Adipocyte (in vitro differentiated cells): ENCODE measurements around the gene KIF13A.
"Not testable (repeated sequence)": the region's sequence is repeated elsewhere in the genome, so short reads cannot be mapped to it uniquely, and the experiment has no call there.

ENCODE experiments used
- DNase-seq: peaks from one replicate; pipeline ENCODE4 v3.0.0-alpha.2; 2015; ENCODE audit warnings: low read depth
- H3K27me3 ChIP-seq: replicated peaks from 2 replicates; pipeline ENCODE4 v1.7.0; 2013; ENCODE audit warnings: mild to moderate bottlenecking, low read length, moderate library complexity; ENCODE audit not compliant: control insufficient read depth, insufficient read depth
- H3K36me3 ChIP-seq: 2 replicates; pipeline ENCODE4 v1.7.0; 2013; ENCODE audit warnings: low read length, mild to moderate bottlenecking, moderate library complexity; ENCODE audit not compliant: control insufficient read depth, insufficient read depth, severe bottlenecking
- H3K4me1 ChIP-seq: 2 replicates; pipeline ENCODE4 v1.7.0; 2013; ENCODE audit warnings: mild to moderate bottlenecking, low read length, moderate library complexity; ENCODE audit not compliant: control insufficient read depth, insufficient read depth
- H3K4me3 ChIP-seq: 2 replicates; pipeline ENCODE4 v1.7.0; 2013; ENCODE audit warnings: mild to moderate bottlenecking, low read length, moderate library complexity
- H3K9ac ChIP-seq: 2 replicates; pipeline ENCODE4 v1.7.0; 2013; ENCODE audit warnings: mild to moderate bottlenecking, low read length, moderate library complexity
- H3K9me3 ChIP-seq: 2 replicates; pipeline ENCODE4 v1.7.0; 2013; ENCODE audit warnings: mild to moderate bottlenecking, low read length, moderate library complexity; ENCODE audit not compliant: control insufficient read depth

KIF13A gene

GRCh38 chr6:17865798-17866725, 121.4 kb downstream of the KIF13A start:
- H3K9ac ChIP-seq, result peak overlapping the region; percentile 46
- DNase-seq, result peak; percentile 89

GRCh38 chr6:17865243-17865642, 122.2 kb downstream of the KIF13A start:
- Histone ChIP-seq H3K9me3 (no peaks in the 10 kb centered on the region), H3K4me3 (no peak overlapping the region), H3K36me3 (no peaks in the 10 kb centered on the region), H3K27me3 (no peaks in the 10 kb centered on the region), H3K4me1 (peaks cover 63% of the 10 kb centered on the region), H3K9ac (peak overlapping the region; percentile 46)
- peak; percentile 29 for DNase-seq

More at GRCh38 chr6:17865798-17866725, 121.4 kb downstream of the KIF13A start:
- Histone ChIP-seq H3K4me3 (no peak overlapping the region), H3K27me3 (no peaks in the 10 kb centered on the region), H3K36me3 (no peaks in the 10 kb centered on the region), H3K9me3 (no peaks in the 10 kb centered on the region), H3K4me1 (peaks cover 70% of the 10 kb centered on the region)

DNA sequence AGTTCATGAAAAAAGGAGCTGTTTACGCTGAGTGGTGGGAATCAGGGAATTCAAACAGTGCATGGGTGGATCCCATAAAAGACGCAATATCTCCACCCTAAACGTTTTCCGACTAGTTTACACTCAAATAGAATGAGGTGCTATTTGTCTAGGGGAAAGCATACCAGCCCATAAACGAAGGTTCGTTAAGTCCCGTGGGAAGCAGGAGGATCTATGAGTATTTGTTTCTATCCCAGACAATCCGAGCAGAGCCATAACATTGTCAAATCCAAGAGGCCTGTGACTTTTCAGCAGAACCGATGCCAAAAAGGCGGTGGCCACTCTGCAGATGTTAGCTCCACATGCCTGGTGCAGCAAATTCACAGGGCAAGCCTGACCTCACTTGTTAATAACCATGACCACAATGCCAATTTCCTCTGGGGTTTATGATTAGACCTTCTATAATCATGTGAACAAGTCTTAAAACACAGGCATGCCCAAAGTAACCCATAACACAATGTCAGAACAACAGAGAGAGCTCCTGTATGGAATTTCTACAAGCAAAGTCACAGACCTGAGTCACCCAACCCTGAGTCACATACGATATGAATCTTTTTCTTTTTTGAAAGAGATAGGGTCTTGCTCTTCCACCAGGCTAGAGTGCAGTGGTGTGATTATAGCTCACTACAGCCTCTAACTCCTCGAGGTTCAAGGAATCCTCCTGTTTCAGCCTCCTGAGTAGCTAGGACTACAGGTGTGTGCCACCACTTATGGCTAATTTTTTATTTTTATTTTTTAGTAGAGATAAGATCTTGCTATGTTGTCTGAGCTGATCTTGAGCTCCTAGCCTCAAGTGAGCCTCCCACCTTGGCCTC, 123.3 kb downstream of the KIF13A start:
- Histone ChIP-seq H3K9ac (no peak overlapping the region), H3K27me3 (no peaks in the 10 kb centered on the region), H3K9me3 (no peaks in the 10 kb centered on the region), H3K36me3 (no peaks in the 10 kb centered on the region), H3K4me3 (peak overlapping the region; percentile 22), H3K4me1 (peaks cover 55% of the 10 kb centered on the region)
- peak; percentile 67 for DNase-seq

GRCh38 chr6:17861361-17861760, 126.1 kb downstream of the KIF13A start:
- H3K9me3 ChIP-seq, result no peaks in the 10 kb centered on the region
- H3K27me3 ChIP-seq, result no peaks in the 10 kb centered on the region
- no peaks in the 10 kb centered on the region for H3K36me3 ChIP-seq
- H3K9ac ChIP-seq, result no peak overlapping the region
- no peak overlapping the region for H3K4me3 ChIP-seq
- DNase-seq, result no peak
- H3K4me1 ChIP-seq, result peaks cover 33% of the 10 kb centered on the region

- Histone ChIP-seq H3K27me3 (no peaks in the 10 kb centered on the region), H3K9me3 (no peaks in the 10 kb centered on the region), H3K36me3 (peaks cover 5% of the 10 kb centered on the region), H3K9ac (no peak overlapping the region), H3K4me1 (peaks cover 18% of the 10 kb centered on the region), H3K4me3 (no peak overlapping the region)
- DNase-seq, result no peak
Observed at GRCh38 chr6:17859846-17860245, 127.6 kb downstream of the KIF13A start.

GRCh38 chr6:17858584-17858983, 128.9 kb downstream of the KIF13A start:
- Histone ChIP-seq H3K36me3 (peaks cover 5% of the 10 kb centered on the region), H3K9me3 (no peaks in the 10 kb centered on the region), H3K4me1 (peaks cover 6% of the 10 kb centered on the region), H3K4me3 (no peak overlapping the region), H3K9ac (no peak overlapping the region), H3K27me3 (no peaks in the 10 kb centered on the region)
- DNase-seq, result no peak

- H3K27me3 ChIP-seq, H3K9ac ChIP-seq, DNase-seq: not testable (repeated sequence)
Observed at GRCh38 chr6:17857188-17857587, 130.2 kb downstream of the KIF13A start.

GRCh38 chr6:17856306-17856705, 131.1 kb downstream of the KIF13A start:
- H3K36me3 ChIP-seq, result peaks cover 5% of the 10 kb centered on the region
- no peak overlapping the region for H3K4me3 ChIP-seq
- DNase-seq, result no peak
- no peaks in the 10 kb centered on the region for H3K27me3 ChIP-seq
- H3K4me1 ChIP-seq, result peaks cover 11% of the 10 kb centered on the region
- H3K9me3 ChIP-seq, result no peaks in the 10 kb centered on the region
- no peak overlapping the region for H3K9ac ChIP-seq

More at GRCh38 chr6:17857188-17857587, 130.2 kb downstream of the KIF13A start:
- H3K9me3 ChIP-seq, H3K36me3 ChIP-seq, H3K4me1 ChIP-seq, H3K4me3 ChIP-seq: not testable (repeated sequence)

GRCh38 chr6:17855381-17855780, 132.1 kb downstream of the KIF13A start:
- no peaks in the 10 kb centered on the region for H3K9me3 ChIP-seq
- no peaks in the 10 kb centered on the region for H3K27me3 ChIP-seq
- H3K9ac ChIP-seq, result no peak overlapping the region
- no peak overlapping the region for H3K4me3 ChIP-seq
- no peak for DNase-seq
- H3K4me1 ChIP-seq, result peaks cover 16% of the 10 kb centered on the region
- peaks cover 7% of the 10 kb centered on the region for H3K36me3 ChIP-seq

GRCh38 chr6:17853533-17853932, 133.9 kb downstream of the KIF13A start:
- H3K9ac ChIP-seq, result no peak overlapping the region
- peaks cover 24% of the 10 kb centered on the region for H3K36me3 ChIP-seq
- H3K9me3 ChIP-seq, result no peaks in the 10 kb centered on the region
- peaks cover 16% of the 10 kb centered on the region for H3K4me1 ChIP-seq
- DNase-seq, result no peak
- H3K4me3 ChIP-seq, result no peak overlapping the region
- no peaks in the 10 kb centered on the region for H3K27me3 ChIP-seq

DNA sequence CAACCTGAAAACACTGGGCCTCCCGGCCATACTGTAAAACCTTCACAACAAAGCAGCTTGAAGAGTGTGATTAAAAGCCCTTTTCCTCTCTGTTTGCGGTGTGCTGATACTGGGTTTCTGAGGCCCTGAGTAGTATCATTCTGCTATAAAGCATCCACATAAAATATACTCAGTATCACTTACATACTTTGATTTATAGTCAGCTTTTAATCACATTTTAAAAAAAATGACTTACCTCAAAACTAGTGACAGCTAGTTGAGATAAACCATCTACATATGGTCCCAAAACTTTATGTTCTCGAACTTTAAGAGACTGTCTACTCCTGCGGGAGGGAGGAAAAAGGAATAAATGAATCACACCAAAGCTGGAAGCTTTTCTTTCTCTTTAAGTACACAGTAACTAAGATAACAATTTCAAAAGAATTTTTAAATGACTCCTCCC, 135.7 kb downstream of the KIF13A start:
- H3K9ac ChIP-seq, result no peak overlapping the region
- H3K9me3 ChIP-seq, result no peaks in the 10 kb centered on the region
- H3K36me3 ChIP-seq, result peaks cover 31% of the 10 kb centered on the region
- H3K4me1 ChIP-seq, result peaks cover 16% of the 10 kb centered on the region
- DNase-seq, result peak; percentile 68
- H3K4me3 ChIP-seq, result no peak overlapping the region
- no peaks in the 10 kb centered on the region for H3K27me3 ChIP-seq
